Keratinocyte (primary cell): ENCODE results near the gene SMG6. TPM values are rescaled to one million over a fixed set of nuclear protein-coding genes. Genes with fewer than 3 reads are reported as not detected.

Source experiments
- DNase-seq: peaks from one replicate; pipeline ENCODE4 v3.0.0-alpha.2; 2011; ENCODE audit warnings: low read depth, missing footprints, low spot score
- FAIRE-seq: peaks from 2 replicates; lab custom pipeline; 2011; peaks lifted over from hg19 to GRCh38; lab: Jason Lieb, UNC
- H2AFZ ChIP-seq: 2 replicates; pipeline ENCODE4 v1.6.0; 2012; ENCODE audit warnings: low read length, control low read depth, inconsistent platforms; ENCODE audit not compliant: control insufficient read depth
- H3K27ac ChIP-seq: 2 replicates; pipeline ENCODE4 v1.5.1; 2011; ENCODE audit warnings: low read length; ENCODE audit not compliant: control insufficient read depth, insufficient read depth
- H3K27me3 ChIP-seq: 3 replicates; pipeline ENCODE4 v1.6.0; 2011; ENCODE audit warnings: low read length; ENCODE audit not compliant: control insufficient read depth, insufficient read depth; ENCODE audit errors: extremely low read depth
- H3K36me3 ChIP-seq, 2 experiments: 2 replicates in 1 of 2; 3 replicates in 1 of 2; pipeline ENCODE4 v1.5.1; 2011; ENCODE audit warnings: low read length in 2 of 2, mild to moderate bottlenecking in 1 of 2; ENCODE audit not compliant: control insufficient read depth in 2 of 2, insufficient read depth in 2 of 2; ENCODE audit errors: extremely low read depth in 1 of 2
- H3K4me1 ChIP-seq: 3 replicates; pipeline ENCODE4 v1.5.1; 2011; ENCODE audit warnings: low read length; ENCODE audit not compliant: control insufficient read depth, insufficient read depth; ENCODE audit errors: extremely low read depth
- H3K4me2 ChIP-seq: 3 replicates; pipeline ENCODE4 v1.6.0; 2011; ENCODE audit warnings: low read depth, low read length; ENCODE audit not compliant: control insufficient read depth, insufficient read depth; ENCODE audit errors: extremely low read depth
- H3K4me3 ChIP-seq, 3 experiments: fragments of 200-600 bp in 1 of 3; sonication (generic) in 1 of 3; 2 replicates in 2 of 3; 3 replicates in 1 of 3; pipeline ENCODE4 v1.5.1; 2011 to 2016; ENCODE audit warnings: low read length in 3 of 3, mild to moderate bottlenecking in 3 of 3, control low read depth in 2 of 3, inconsistent platforms in 1 of 3, low read depth in 1 of 3, mixed read lengths in 1 of 3, mixed run types in 1 of 3, moderate library complexity in 1 of 3; ENCODE audit not compliant: control insufficient read depth in 2 of 3, insufficient read depth in 2 of 3; ENCODE audit errors: extremely low read depth in 1 of 3
- H3K79me2 ChIP-seq: 2 replicates; pipeline ENCODE4 v1.6.0; 2012; ENCODE audit warnings: low read length; ENCODE audit not compliant: control insufficient read depth, insufficient read depth
- H3K9ac ChIP-seq: 3 replicates; pipeline ENCODE4 v1.6.0; 2011; ENCODE audit warnings: low read length; ENCODE audit not compliant: control insufficient read depth, insufficient read depth; ENCODE audit errors: extremely low read depth
- H3K9me1 ChIP-seq: 3 replicates; pipeline ENCODE4 v1.6.0; 2011; ENCODE audit warnings: low read length; ENCODE audit not compliant: control insufficient read depth, insufficient read depth; ENCODE audit errors: extremely low read depth
- H3K9me3 ChIP-seq: 2 replicates; pipeline ENCODE4 v1.5.1; 2012; ENCODE audit warnings: low read depth, low read length; ENCODE audit not compliant: control insufficient read depth
- H4K20me1 ChIP-seq: 3 replicates; pipeline ENCODE4 v1.6.0; 2011; ENCODE audit warnings: low read length; ENCODE audit not compliant: control insufficient read depth, insufficient read depth; ENCODE audit errors: extremely low read depth
- EZH2 ChIP-seq: IDR thresholded peaks from one replicate; pipeline ENCODE4 v1.6.1; 2012; ENCODE audit warnings: inconsistent platforms, mild to moderate bottlenecking, low read length, moderate library complexity
- dilution Hi-C: fragments of 300-500 bp; cut with MboI; formaldehyde crosslinking; loops from one replicate; pipeline ENCODE4 v1.7.0; 2020; ENCODE audit warnings: low sequenced_read_pairs; ENCODE audit not compliant: extremely low pct_ligation_motif_present
- polyA plus RNA-seq, 5 experiments: library from polyadenylated mRNA; depleted of rRNA in 3 of 5; stranded (reverse) in 3 of 5; stranded (forward) in 1 of 5; unstranded in 1 of 5; fragments of >200 nt; gene quantifications; 1 replicate in 1 of 5; 2 replicates in 3 of 5; 3 replicates in 1 of 5; pipeline versions ENCODE4 v1.2.1 to v1.2.3, GENCODE V29; 2011 to 2012; ENCODE audit warnings: missing spikeins in 2 of 5, low read depth in 1 of 5, low replicate concordance in 1 of 5
- TF ChIP-seq, protein P1 (sequence below), 3 experiments: IDR thresholded peaks in 1 of 3; conservative IDR thresholded peaks in 1 of 3; optimal IDR thresholded peaks in 1 of 3; 2 replicates in 2 of 3; 3 replicates in 1 of 3; pipeline versions ENCODE3 to v1.5.1; 2011; ENCODE audit warnings: low read length in 3 of 3, mild to moderate bottlenecking in 3 of 3, moderate library complexity in 2 of 3, control low read depth in 1 of 3, inconsistent platforms in 1 of 3; ENCODE audit not compliant: insufficient read depth in 2 of 3; ENCODE audit errors: extremely low read depth in 1 of 3

Gene SMG6
- polyA plus RNA-seq, 1 donor (not counting 4 experiments of a cell fraction or from before 2014, with no cell fraction given): 3.6 TPM

DNA sequence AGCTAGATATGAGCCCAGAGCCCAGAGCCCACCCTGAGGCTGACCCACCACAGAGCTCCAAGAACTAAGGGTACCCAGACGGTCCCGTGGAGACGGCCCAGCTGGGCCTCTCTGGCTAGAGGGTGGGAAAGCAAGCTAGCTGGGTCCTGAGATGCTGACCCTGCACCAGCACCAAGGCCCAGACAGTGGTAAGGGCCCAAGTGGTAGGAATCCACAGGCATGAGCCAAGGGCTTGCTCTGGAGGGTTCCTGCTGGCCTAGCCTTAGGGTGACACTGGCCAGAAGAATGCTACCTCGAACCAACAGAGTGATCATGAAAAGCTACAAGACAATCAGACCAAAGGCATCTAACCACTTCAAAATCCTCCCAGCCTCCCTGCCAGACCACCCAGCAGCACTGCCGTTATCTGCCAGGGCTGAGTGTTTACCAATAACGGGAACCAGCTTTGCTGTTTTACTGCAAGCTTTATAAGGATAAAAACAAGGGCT, 235.5 kb downstream of the SMG6 start:
- H3K79me2 ChIP-seq: no peaks in the 10 kb centered on the region
- no peak overlapping the region for H2AFZ ChIP-seq
- TF ChIP-seq EZH2: no peak
- TF ChIP-seq, protein P1, sequence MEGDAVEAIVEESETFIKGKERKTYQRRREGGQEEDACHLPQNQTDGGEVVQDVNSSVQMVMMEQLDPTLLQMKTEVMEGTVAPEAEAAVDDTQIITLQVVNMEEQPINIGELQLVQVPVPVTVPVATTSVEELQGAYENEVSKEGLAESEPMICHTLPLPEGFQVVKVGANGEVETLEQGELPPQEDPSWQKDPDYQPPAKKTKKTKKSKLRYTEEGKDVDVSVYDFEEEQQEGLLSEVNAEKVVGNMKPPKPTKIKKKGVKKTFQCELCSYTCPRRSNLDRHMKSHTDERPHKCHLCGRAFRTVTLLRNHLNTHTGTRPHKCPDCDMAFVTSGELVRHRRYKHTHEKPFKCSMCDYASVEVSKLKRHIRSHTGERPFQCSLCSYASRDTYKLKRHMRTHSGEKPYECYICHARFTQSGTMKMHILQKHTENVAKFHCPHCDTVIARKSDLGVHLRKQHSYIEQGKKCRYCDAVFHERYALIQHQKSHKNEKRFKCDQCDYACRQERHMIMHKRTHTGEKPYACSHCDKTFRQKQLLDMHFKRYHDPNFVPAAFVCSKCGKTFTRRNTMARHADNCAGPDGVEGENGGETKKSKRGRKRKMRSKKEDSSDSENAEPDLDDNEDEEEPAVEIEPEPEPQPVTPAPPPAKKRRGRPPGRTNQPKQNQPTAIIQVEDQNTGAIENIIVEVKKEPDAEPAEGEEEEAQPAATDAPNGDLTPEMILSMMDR (optimal IDR thresholded peaks at IDR 0.05 in 1 of 3, IDR thresholded peaks at IDR 0.05 in 1 of 3, conservative IDR thresholded peaks at IDR 0.05 in 1 of 3; ENCODE audit: extremely low read depth in 1 of 3, insufficient read depth in 2 of 3, low read length in 3 of 3): no peak
- no peaks in the 10 kb centered on the region for H3K27me3 ChIP-seq
- peaks cover 23 to 32% of the 10 kb centered on the region in 2 experiments for H3K36me3 ChIP-seq
- H3K9ac ChIP-seq: no peak overlapping the region
- H3K4me1 ChIP-seq: peaks cover 3% of the 10 kb centered on the region
- DNase-seq (no peak), FAIRE-seq (no peak)
- H3K9me1 ChIP-seq: no peaks in the 10 kb centered on the region
- dilution Hi-C loops: no loop called here
- H3K4me2 ChIP-seq: no peak overlapping the region
- H3K27ac ChIP-seq: no peak overlapping the region
- no peaks in the 10 kb centered on the region for H3K9me3 ChIP-seq
- no peaks in the 10 kb centered on the region for H4K20me1 ChIP-seq
- H3K4me3 ChIP-seq: no peak overlapping the region

DNA sequence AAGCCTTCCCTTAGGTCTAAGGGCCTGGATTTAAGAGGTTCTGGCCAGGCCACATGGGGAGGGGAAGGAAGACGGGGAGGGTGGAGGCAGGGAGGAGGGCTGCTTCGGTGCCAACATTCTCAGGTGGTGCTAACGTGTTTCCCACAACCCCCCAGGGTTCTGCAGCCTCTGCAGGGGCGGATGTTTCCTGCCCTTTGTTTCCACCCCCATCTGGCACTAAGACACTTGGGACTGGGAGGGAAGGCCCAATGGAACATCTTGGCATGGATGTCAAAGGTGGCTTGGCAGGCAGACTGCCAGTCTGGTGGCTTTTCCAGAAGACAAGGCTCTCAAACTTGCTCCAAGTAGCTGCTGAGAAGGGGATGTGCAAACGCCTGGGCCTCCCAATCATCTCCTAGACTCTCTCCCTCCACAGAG, 236.0 kb downstream of the SMG6 start:
- Histone ChIP-seq H3K9ac (no peak overlapping the region), H3K79me2 (no peaks in the 10 kb centered on the region), H3K36me3 (peaks cover 24 to 32% of the 10 kb centered on the region in 2 experiments), H3K4me2 (no peak overlapping the region), H2AFZ (no peak overlapping the region), H3K27me3 (no peaks in the 10 kb centered on the region), H3K27ac (no peak overlapping the region), H4K20me1 (no peaks in the 10 kb centered on the region), H3K9me1 (no peaks in the 10 kb centered on the region), H3K9me3 (no peaks in the 10 kb centered on the region), H3K4me1 (peaks cover 3% of the 10 kb centered on the region), H3K4me3 (no peak overlapping the region)
- FAIRE-seq: no peak
- DNase-seq: no peak
- TF ChIP-seq, protein P1 (optimal IDR thresholded peaks at IDR 0.05 in 1 of 3, IDR thresholded peaks at IDR 0.05 in 1 of 3, conservative IDR thresholded peaks at IDR 0.05 in 1 of 3; ENCODE audit: extremely low read depth in 1 of 3, insufficient read depth in 2 of 3, low read length in 3 of 3): no peak
- no peak for TF ChIP-seq EZH2
- dilution Hi-C loops: no loop called here
